Fibroblast of lung (primary cell): ENCODE results near the gene FAM209A. TPM values are rescaled to one million over a fixed set of nuclear protein-coding genes. Genes with fewer than 3 reads are reported as not detected.

Source experiments
- DNase-seq, 2 donors: peaks; one replicate each; pipeline versions ENCODE4 v3.0.0 to v3.0.0-alpha.2; 2010; ENCODE audit warnings: low read depth in 2 of 2
- H2AFZ ChIP-seq: 2 replicates; pipeline ENCODE4 v1.5.1; 2012; ENCODE audit warnings: low read length, control low read depth, inconsistent platforms
- H3K27ac ChIP-seq: 2 replicates; pipeline ENCODE4 v1.5.1; 2011; ENCODE audit warnings: low read length, control low read depth; ENCODE audit not compliant: insufficient read depth
- H3K27me3 ChIP-seq: 2 replicates; pipeline ENCODE4 v1.5.1; 2011; ENCODE audit warnings: mild to moderate bottlenecking, low read length; ENCODE audit not compliant: control insufficient read depth, insufficient read depth
- H3K36me3 ChIP-seq: 2 replicates; pipeline ENCODE4 v1.5.1; 2011; ENCODE audit warnings: low read length; ENCODE audit not compliant: control insufficient read depth, insufficient read depth
- H3K4me1 ChIP-seq: 2 replicates; pipeline ENCODE4 v1.5.1; 2011; ENCODE audit warnings: low read length; ENCODE audit not compliant: control insufficient read depth, insufficient read depth; ENCODE audit errors: extremely low read depth
- H3K4me2 ChIP-seq: 2 replicates; pipeline ENCODE4 v1.5.1; 2011; ENCODE audit warnings: low read length, control low read depth; ENCODE audit not compliant: insufficient read depth; ENCODE audit errors: extremely low read depth
- H3K4me3 ChIP-seq, 4 experiments: fragments of 200-600 bp in 1 of 4; sonication (generic) in 1 of 4; replicated peaks in 1 of 4; 2 replicates each; pipeline ENCODE4 v1.5.1; 2011 to 2016; ENCODE audit warnings: low read length in 4 of 4, low read depth in 3 of 4, mild to moderate bottlenecking in 3 of 4, control low read depth in 2 of 4, inconsistent platforms in 1 of 4, mixed read lengths in 1 of 4; ENCODE audit not compliant: insufficient read depth in 1 of 4; ENCODE audit errors: control extremely low read depth in 1 of 4
- H3K79me2 ChIP-seq: 2 replicates; pipeline ENCODE4 v1.5.1; 2012; ENCODE audit warnings: mild to moderate bottlenecking, low read length, inconsistent platforms; ENCODE audit not compliant: control insufficient read depth, insufficient read depth
- H3K9ac ChIP-seq: 2 replicates; pipeline ENCODE4 v1.5.1; 2011; ENCODE audit warnings: mild to moderate bottlenecking, low read length, control low read depth; ENCODE audit not compliant: insufficient read depth
- H3K9me3 ChIP-seq: 2 replicates; pipeline ENCODE4 v1.5.1; 2012; ENCODE audit warnings: low read depth, low read length; ENCODE audit not compliant: control insufficient read depth, insufficient read depth
- H4K20me1 ChIP-seq: 2 replicates; pipeline ENCODE4 v1.5.1; 2011; ENCODE audit warnings: low read length; ENCODE audit not compliant: control insufficient read depth, insufficient read depth; ENCODE audit errors: extremely low read depth
- EZH2 ChIP-seq: IDR thresholded peaks from 2 replicates; pipeline ENCODE4 v1.5.1; 2012; ENCODE audit warnings: low read length, control low read depth, mild to moderate bottlenecking; ENCODE audit errors: missing control alignments
- polyA plus RNA-seq, 2 donors: library from polyadenylated mRNA; depleted of rRNA in 1 of 2; stranded (reverse) in 1 of 2; unstranded in 1 of 2; fragments of >200 nt; gene quantifications; 2 replicates each; pipeline ENCODE4 v1.2.1, GENCODE V29; 2011 to 2012; ENCODE audit warnings: missing spikeins in 1 of 2
- total RNA-seq: library from RNA; depleted of rRNA; stranded (reverse); fragments of >200 nt; gene quantifications from 2 replicates; pipeline ENCODE4 v1.2.1, GENCODE V29; 2014
- TF ChIP-seq, protein P1 (sequence below), 2 donors: IDR thresholded peaks in 1 of 2; conservative IDR thresholded peaks in 1 of 2; 1 replicate in 1 of 2; 2 replicates in 1 of 2; pipeline ENCODE4 v1.5.1; 2011 to 2012; ENCODE audit warnings: low read length in 2 of 2, control low read depth in 1 of 2, inconsistent platforms in 1 of 2, low read depth in 1 of 2, mild to moderate bottlenecking in 1 of 2

The FAM209A gene
- total and polyA plus RNA-seq, 2 donors (not counting 1 experiment from before 2014, with no cell fraction given) = 0.07 TPM; not detected in 1

DNA sequence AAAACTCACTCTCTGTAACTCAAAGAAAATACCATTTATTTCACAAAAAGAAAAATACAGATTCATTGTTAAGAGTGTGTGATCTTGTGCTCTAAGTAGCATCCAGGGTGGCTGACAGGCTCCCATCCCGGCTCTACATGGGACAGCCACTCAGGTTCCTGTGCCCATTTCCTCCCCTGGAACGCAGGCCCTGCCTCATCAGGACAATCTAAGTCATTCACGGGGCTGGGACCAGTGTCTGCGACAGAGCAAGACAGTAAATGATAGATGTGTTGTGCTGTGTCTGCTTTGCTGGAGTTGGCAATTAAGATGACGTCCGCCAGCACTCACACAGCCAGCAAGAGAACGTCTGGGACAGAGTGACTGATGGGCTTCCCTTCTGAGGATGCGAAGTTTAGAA lies 6.9 kb upstream of the FAM209A start:
- Histone ChIP-seq H3K4me3 (no peak overlapping the region), H2AFZ (no peak overlapping the region), H3K79me2 (no peaks in the 10 kb centered on the region), H3K9me3 (no peaks in the 10 kb centered on the region), H3K9ac (no peak overlapping the region), H3K27me3 (no peaks in the 10 kb centered on the region), H3K4me1 (no peaks in the 10 kb centered on the region), H3K36me3 (peaks cover 5% of the 10 kb centered on the region), H4K20me1 (no peaks in the 10 kb centered on the region), H3K4me2 (no peak overlapping the region), H3K27ac (no peak overlapping the region)
- TF ChIP-seq, protein P1, sequence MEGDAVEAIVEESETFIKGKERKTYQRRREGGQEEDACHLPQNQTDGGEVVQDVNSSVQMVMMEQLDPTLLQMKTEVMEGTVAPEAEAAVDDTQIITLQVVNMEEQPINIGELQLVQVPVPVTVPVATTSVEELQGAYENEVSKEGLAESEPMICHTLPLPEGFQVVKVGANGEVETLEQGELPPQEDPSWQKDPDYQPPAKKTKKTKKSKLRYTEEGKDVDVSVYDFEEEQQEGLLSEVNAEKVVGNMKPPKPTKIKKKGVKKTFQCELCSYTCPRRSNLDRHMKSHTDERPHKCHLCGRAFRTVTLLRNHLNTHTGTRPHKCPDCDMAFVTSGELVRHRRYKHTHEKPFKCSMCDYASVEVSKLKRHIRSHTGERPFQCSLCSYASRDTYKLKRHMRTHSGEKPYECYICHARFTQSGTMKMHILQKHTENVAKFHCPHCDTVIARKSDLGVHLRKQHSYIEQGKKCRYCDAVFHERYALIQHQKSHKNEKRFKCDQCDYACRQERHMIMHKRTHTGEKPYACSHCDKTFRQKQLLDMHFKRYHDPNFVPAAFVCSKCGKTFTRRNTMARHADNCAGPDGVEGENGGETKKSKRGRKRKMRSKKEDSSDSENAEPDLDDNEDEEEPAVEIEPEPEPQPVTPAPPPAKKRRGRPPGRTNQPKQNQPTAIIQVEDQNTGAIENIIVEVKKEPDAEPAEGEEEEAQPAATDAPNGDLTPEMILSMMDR (conservative IDR thresholded peaks at IDR 0.05 in 1 of 2, IDR thresholded peaks at IDR 0.05 in 1 of 2; ENCODE audit: low read depth in 1 of 2, low read length in 2 of 2) = no peak
- TF ChIP-seq EZH2 = no peak
- DNase-seq = no peak

DNA sequence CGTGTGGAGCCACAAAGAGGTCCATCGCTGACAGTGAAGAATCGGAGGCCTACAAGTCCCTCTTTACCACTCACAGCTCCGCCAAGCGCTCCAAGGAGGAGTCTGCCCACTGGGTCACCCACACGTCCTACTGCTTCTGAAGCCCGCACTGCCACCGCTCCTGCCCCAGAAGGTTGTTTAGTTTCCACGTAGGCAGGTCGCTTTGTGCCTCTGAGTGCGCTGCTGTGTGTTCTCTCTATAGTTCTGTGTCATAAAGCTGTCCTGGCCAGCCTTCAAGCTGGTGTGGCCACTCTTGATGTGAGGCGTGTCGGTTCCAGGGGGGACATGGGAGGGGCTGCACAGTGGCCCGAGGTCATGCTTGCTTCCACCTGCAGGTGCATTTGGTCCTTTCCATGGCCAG lies 6.4 kb upstream of the FAM209A start:
- H3K4me1 ChIP-seq = no peaks in the 10 kb centered on the region
- H3K4me2 ChIP-seq = no peak overlapping the region
- H3K79me2 ChIP-seq = no peaks in the 10 kb centered on the region
- DNase-seq = no peak
- no peaks in the 10 kb centered on the region for H4K20me1 ChIP-seq
- no peak overlapping the region for H3K9ac ChIP-seq
- H3K9me3 ChIP-seq = no peaks in the 10 kb centered on the region
- no peak overlapping the region for H3K27ac ChIP-seq
- no peak overlapping the region for H2AFZ ChIP-seq
- no peaks in the 10 kb centered on the region for H3K27me3 ChIP-seq
- H3K36me3 ChIP-seq = peaks cover 5% of the 10 kb centered on the region
- TF ChIP-seq EZH2 = no peak
- TF ChIP-seq, protein P1 (conservative IDR thresholded peaks at IDR 0.05 in 1 of 2, IDR thresholded peaks at IDR 0.05 in 1 of 2; ENCODE audit: low read depth in 1 of 2, low read length in 2 of 2) = no peak
- H3K4me3 ChIP-seq = no peak overlapping the region

DNA sequence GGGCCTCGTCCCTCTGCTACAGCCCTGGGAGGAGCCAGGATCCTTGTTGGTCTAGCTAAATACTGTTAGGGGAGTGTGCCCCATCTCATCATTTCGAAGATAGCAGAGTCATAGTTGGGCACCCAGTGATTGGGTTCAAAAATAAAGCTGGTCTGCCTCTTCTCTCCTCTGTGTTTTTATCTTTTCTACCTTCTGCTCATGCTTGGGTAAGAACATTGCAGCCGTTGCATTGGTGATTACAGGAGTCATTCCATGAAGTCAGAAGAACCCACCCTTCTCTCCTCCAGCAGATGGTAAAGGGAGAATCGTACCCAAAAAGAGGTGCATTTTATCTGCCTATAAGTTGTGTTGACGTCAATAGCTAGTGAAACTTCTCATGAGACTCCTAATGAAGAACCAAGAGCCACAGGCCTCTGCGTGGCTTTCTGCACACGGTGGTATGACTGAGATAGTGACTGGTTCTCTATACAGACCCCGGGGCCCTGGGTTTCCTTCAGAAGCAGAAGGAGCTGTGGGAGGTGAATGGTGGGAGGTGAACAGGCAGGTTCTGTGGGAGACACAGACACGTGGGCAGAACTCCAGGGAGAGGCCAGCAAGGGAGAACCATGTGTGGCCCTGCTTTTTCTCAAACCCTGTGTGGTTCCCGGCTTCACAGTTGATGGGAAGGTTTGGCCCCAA lies 5.7 kb upstream of the FAM209A start:
- Histone ChIP-seq H3K9me3 (no peaks in the 10 kb centered on the region), H4K20me1 (no peaks in the 10 kb centered on the region), H3K36me3 (peaks cover 2% of the 10 kb centered on the region), H3K4me1 (no peaks in the 10 kb centered on the region), H3K4me3 (no peak overlapping the region), H3K9ac (no peak overlapping the region), H3K27me3 (no peaks in the 10 kb centered on the region), H3K27ac (no peak overlapping the region), H3K79me2 (no peaks in the 10 kb centered on the region), H3K4me2 (no peak overlapping the region), H2AFZ (no peak overlapping the region)
- no peak for TF ChIP-seq EZH2
- TF ChIP-seq, protein P1 (conservative IDR thresholded peaks at IDR 0.05 in 1 of 2, IDR thresholded peaks at IDR 0.05 in 1 of 2; ENCODE audit: low read depth in 1 of 2, low read length in 2 of 2) = no peak
- no peak for DNase-seq
